CD4-positive, alpha-beta memory T cell (primary cell): ENCODE results near the gene BMP7. TPM values are rescaled to one million over a fixed set of nuclear protein-coding genes. Genes with fewer than 3 reads are reported as not detected.

Experiments
- CTCF ChIA-PET: fragments of 350-600 bp; sonication (Branson Sonifier 250); formaldehyde crosslinking; loops from one replicate; lab custom pipeline; 2021; ENCODE audit warnings: inconsistent platforms; ENCODE audit not compliant: partially characterized antibody; lab: Charles Lee
- POLR2A ChIA-PET: fragments of 350-600 bp; sonication (Branson Sonifier 250); formaldehyde crosslinking; loops from one replicate; lab custom pipeline; 2021; ENCODE audit not compliant: partially characterized antibody; lab: Charles Lee
- DNase-seq, 5 donors: peaks; one replicate each; pipeline versions ENCODE4 v3.0.0 to v3.0.0-alpha.2; 2020 to 2022; ENCODE audit warnings: mixed read lengths in 1 of 5
- H3K27ac ChIP-seq: one replicate; pipeline ENCODE4 v1.7.0; 2013; ENCODE audit warnings: low read depth, low read length
- H3K27me3 ChIP-seq: 2 replicates; pipeline ENCODE4 v1.7.0; 2013; ENCODE audit warnings: mild to moderate bottlenecking, low read length, moderate library complexity; ENCODE audit not compliant: insufficient read depth
- H3K36me3 ChIP-seq: 2 replicates; pipeline ENCODE4 v1.7.0; 2013; ENCODE audit warnings: mild to moderate bottlenecking, low read length, moderate library complexity; ENCODE audit not compliant: insufficient read depth
- H3K4me1 ChIP-seq: 2 replicates; pipeline ENCODE4 v1.7.0; 2013; ENCODE audit warnings: mild to moderate bottlenecking, low read length, moderate library complexity; ENCODE audit not compliant: insufficient read depth
- H3K4me3 ChIP-seq, 2 donors: one replicate each; pipeline ENCODE4 v1.7.0; 2013; ENCODE audit warnings: low read length in 2 of 2, mild to moderate bottlenecking in 1 of 2
- H3K9me3 ChIP-seq, 2 donors: one replicate each; pipeline ENCODE4 v1.7.0; 2013; ENCODE audit warnings: low read length in 2 of 2, control low read depth in 1 of 2; ENCODE audit not compliant: control insufficient read depth in 1 of 2
- H3K27ac Mint-ChIP-seq, 7 donors: one replicate each; pipeline ENCODE4 v1.8.0; 2020 to 2021; ENCODE audit warnings: mixed read lengths in 7 of 7, mild to moderate bottlenecking in 6 of 7, inconsistent platforms in 3 of 7, moderate library complexity in 3 of 7
- H3K27me3 Mint-ChIP-seq, 2 donors: one replicate each; pipeline ENCODE4 v1.8.0; 2020 to 2021; ENCODE audit warnings: mixed read lengths in 2 of 2
- H3K36me3 Mint-ChIP-seq, 2 donors: one replicate each; pipeline ENCODE4 v1.8.0; 2020 to 2021; ENCODE audit warnings: mixed read lengths in 2 of 2, inconsistent platforms in 1 of 2, mild to moderate bottlenecking in 1 of 2
- H3K4me1 Mint-ChIP-seq, 4 donors: one replicate each; pipeline ENCODE4 v1.8.0; 2020 to 2021; ENCODE audit warnings: mixed read lengths in 4 of 4, mild to moderate bottlenecking in 1 of 4
- H3K4me3 Mint-ChIP-seq, 8 donors: one replicate each; pipeline ENCODE4 v1.8.0; 2020 to 2021; ENCODE audit warnings: mixed read lengths in 8 of 8, mild to moderate bottlenecking in 7 of 8, moderate library complexity in 6 of 8, inconsistent platforms in 3 of 8
- H3K9me3 Mint-ChIP-seq, 8 donors: one replicate each; pipeline ENCODE4 v1.8.0; 2020 to 2021; ENCODE audit warnings: mixed read lengths in 8 of 8, mild to moderate bottlenecking in 5 of 8, inconsistent platforms in 3 of 8, moderate library complexity in 1 of 8
- intact Hi-C: fragments of 100-400 bp; cut with micrococcal nuclease; formaldehyde crosslinking; loops from one replicate; pipeline ENCODE4 v1.15.1; 2023
- polyA plus RNA-seq, 2 donors: library from polyadenylated mRNA; unstranded; fragments of 300-500 nt; fragmentation: Illumina TruSeq; gene quantifications; one replicate each; pipeline ENCODE4 v1.2.3, GENCODE V29; 2021
- total RNA-seq, 2 experiments: library from RNA; stranded (reverse); gene quantifications; one replicate each; pipeline ENCODE4 v1.2.3, GENCODE V29; 2021

The BMP7 gene
- total and polyA plus RNA-seq, 4 experiments from 2014 or later, result not detected

DNA sequence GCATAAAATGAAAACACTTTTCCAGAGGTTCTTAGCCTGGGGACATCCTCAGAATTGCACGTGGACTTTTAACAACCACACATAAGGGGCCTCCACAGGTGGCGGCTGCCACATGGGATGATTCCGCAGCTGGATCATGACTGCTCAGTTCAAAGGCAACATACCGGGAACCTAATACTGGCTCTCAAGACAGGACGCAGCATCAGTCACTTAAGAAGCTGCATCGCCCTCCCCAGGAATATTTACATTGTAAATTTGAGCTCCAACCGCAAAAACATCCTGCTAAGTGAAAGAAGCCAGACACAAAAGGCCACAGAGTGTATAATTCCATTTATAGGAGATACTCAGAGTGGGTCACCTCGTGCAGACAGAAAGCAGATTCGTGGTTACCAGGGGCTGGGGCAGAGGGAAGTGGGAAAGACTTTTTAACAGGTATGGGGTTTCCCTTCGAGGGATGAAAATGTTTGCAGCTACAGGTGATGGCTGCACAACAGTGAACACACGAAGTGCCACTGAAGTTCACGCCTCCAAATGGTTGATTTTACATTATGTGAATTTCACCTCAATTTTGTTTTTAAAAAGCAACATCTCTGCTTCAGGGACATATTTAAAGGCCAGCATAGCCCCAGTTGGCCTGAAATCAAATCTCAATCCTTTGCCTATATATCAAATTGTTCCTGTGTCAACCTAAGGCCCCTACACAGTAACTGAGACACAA is 141.5 kb downstream of the BMP7 start:
- Mint-ChIP-seq H3K4me1 (no peaks in the 10 kb centered on the region), H3K9me3 (peaks cover 0 to 1% (median 0%) of the 10 kb centered on the region in 8 donors), H3K27me3 (peaks cover 4 to 10% of the 10 kb centered on the region in 2 donors), H3K27ac (no peak overlapping the region), H3K4me3 (no peak overlapping the region), H3K36me3 (no peaks in the 10 kb centered on the region)
- intact Hi-C loops, result no loop called here
- Histone ChIP-seq H3K4me3 (no peak overlapping the region), H3K9me3 (no peaks in the 10 kb centered on the region), H3K4me1 (no peaks in the 10 kb centered on the region), H3K36me3 (no peaks in the 10 kb centered on the region), H3K27ac (no peak overlapping the region), H3K27me3 (no peaks in the 10 kb centered on the region)
- ChIA-PET POLR2A (no interaction called here), CTCF (no interaction called here)
- no peak for DNase-seq

DNA sequence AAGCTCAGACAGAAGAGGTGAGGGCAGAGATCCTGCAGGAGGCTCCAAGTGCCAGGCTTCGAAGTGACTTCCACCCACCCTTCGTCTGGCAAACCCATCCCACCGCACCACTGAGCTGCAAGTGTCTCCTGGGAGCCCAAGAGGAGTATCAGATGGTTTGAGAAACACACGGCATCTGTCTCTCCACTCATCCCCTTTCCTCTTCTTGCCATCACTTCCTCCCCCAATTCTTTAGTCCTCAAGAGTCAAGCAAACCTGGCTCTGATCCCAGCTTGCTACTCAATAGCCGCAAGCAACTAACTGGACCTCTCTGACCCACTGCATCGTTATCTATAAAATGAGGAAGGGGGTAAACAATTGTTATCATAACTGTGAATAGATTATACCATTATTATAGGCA is 142.1 kb downstream of the BMP7 start:
- Mint-ChIP-seq H3K4me3 (no peak overlapping the region), H3K4me1 (no peaks in the 10 kb centered on the region), H3K27me3 (peaks cover 6 to 10% of the 10 kb centered on the region in 2 donors), H3K27ac (no peak overlapping the region), H3K36me3 (no peaks in the 10 kb centered on the region), H3K9me3 (peaks cover 0 to 1% (median 0%) of the 10 kb centered on the region in 8 donors)
- no peak for DNase-seq
- H3K9me3 ChIP-seq, result no peaks in the 10 kb centered on the region
- no peaks in the 10 kb centered on the region for H3K36me3 ChIP-seq
- no peak overlapping the region for H3K4me3 ChIP-seq
- no peaks in the 10 kb centered on the region for H3K4me1 ChIP-seq
- no peaks in the 10 kb centered on the region for H3K27me3 ChIP-seq
- POLR2A ChIA-PET, result no interaction called here
- CTCF ChIA-PET, result no interaction called here
- intact Hi-C loops, result no loop called here
- no peak overlapping the region for H3K27ac ChIP-seq

DNA sequence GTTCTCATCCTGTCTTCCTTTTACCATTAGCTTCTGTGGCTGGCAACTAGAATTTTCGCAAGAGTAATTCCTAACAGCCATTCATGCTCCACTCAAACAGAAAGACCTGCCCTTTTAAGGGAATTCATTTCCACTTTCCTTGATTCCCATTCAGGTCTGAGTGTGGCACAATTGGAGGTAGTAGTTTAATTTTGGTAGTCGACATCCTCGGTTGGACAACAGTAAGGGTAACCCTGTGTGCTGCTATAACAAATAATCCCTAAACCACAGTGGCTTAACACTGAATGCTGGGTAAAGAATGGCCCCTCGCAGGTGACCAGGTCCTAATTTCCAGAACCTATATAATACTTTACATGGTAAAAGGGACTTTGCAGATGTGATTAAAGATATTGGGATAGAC is 142.9 kb downstream of the BMP7 start:
- Histone ChIP-seq H3K27ac (no peak overlapping the region), H3K36me3 (no peaks in the 10 kb centered on the region), H3K4me3 (no peak overlapping the region), H3K4me1 (no peaks in the 10 kb centered on the region), H3K27me3 (no peaks in the 10 kb centered on the region), H3K9me3 (no peaks in the 10 kb centered on the region)
- ChIA-PET CTCF (no interaction called here), POLR2A (no interaction called here)
- intact Hi-C loops, result no loop called here
- peaks cover 6 to 10% of the 10 kb centered on the region in 2 donors for H3K27me3 Mint-ChIP-seq
- H3K4me3 Mint-ChIP-seq, result no peak overlapping the region
- H3K9me3 Mint-ChIP-seq, result peaks cover 0 to 1% (median 0%) of the 10 kb centered on the region in 8 donors
- no peak overlapping the region for H3K27ac Mint-ChIP-seq
- DNase-seq, result no peak
- no peaks in the 10 kb centered on the region for H3K36me3 Mint-ChIP-seq
- H3K4me1 Mint-ChIP-seq, result no peaks in the 10 kb centered on the region

DNA sequence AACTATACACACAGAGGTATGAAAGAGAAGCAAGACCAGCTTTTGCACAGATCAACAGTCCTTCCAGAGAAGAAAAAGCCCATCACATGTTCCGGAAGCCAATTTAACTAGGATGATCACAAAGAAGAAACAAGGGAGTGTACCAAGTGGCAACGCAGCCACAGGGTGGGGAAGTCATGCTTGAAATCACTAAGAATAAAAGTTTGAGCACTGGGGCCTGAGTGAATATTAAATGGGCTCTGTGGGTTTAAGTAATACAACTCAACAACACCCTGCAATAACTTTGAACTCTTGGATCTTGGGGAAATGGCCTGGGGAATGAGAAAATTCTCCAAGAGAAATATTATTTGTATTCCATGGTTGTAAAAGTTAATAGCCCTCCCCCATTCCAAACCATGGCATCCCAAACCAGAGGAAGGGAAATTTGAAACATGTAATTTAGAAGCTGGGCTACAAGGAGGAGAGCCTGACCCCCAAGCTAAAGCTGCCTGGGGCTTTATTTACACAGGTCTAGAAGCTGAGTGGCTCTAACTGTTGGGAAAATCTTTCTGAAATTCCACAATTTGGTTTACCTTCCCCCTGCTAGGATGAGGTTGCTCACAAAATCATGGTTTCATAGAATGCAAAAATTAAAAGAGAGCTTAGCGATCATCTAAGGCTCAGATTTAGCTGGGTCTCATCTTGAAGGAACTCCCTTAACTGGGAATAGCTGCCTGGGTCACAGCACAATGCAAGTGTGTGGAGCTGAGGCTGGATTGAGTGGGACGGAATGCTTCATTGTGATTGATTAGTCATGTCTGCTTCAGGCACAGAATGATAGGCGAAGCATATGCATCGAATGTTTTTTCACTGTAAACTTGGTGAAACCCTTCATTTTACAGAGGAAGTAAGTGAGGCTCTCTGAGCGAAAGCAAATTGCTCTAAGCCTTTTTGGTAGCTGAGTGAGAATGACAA is 143.6 kb downstream of the BMP7 start:
- Histone ChIP-seq H3K27ac (no peak overlapping the region), H3K9me3 (no peaks in the 10 kb centered on the region), H3K4me1 (no peaks in the 10 kb centered on the region), H3K36me3 (no peaks in the 10 kb centered on the region), H3K27me3 (no peaks in the 10 kb centered on the region), H3K4me3 (no peak overlapping the region)
- H3K4me1 Mint-ChIP-seq, result no peaks in the 10 kb centered on the region
- H3K4me3 Mint-ChIP-seq, result no peak overlapping the region
- ChIA-PET POLR2A (no interaction called here), CTCF (no interaction called here)
- peaks cover 6 to 10% of the 10 kb centered on the region in 2 donors for H3K27me3 Mint-ChIP-seq
- H3K36me3 Mint-ChIP-seq, result no peaks in the 10 kb centered on the region
- no peak overlapping the region for H3K27ac Mint-ChIP-seq
- peaks cover 0 to 1% (median 0%) of the 10 kb centered on the region in 8 donors for H3K9me3 Mint-ChIP-seq
- intact Hi-C loops, result no loop called here
- DNase-seq, result no peak

DNA sequence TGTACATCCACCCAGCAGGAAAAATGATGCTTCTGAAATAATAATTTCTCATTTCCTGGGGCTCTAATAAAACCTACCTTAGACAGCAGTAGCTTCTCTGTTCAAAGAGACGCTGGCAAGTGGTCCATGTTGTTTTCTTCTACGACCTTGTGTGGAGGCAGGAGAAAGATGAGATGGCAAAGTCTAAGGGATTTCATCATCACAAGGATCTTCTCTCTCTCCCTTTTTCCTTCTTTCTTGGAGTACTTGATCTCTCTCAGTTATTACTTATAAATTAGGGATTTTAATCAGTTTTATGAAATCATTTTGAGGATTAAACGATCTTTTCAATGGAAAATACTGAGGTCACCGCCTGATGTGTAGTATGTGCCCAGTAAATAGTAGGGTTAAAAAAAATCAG is 147.5 kb downstream of the BMP7 start:
- intact Hi-C loops, result no loop called here
- H3K4me3 ChIP-seq, result no peak overlapping the region
- no peak overlapping the region for H3K27ac Mint-ChIP-seq
- no peaks in the 10 kb centered on the region for H3K27me3 ChIP-seq
- H3K4me1 Mint-ChIP-seq, result no peaks in the 10 kb centered on the region
- no peak for DNase-seq
- POLR2A ChIA-PET, result no interaction called here
- peaks cover 5 to 6% of the 10 kb centered on the region in 2 donors for H3K27me3 Mint-ChIP-seq
- H3K4me3 Mint-ChIP-seq, result no peak overlapping the region
- no peaks in the 10 kb centered on the region for H3K36me3 ChIP-seq
- H3K9me3 ChIP-seq, result no peaks in the 10 kb centered on the region
- H3K27ac ChIP-seq, result no peak overlapping the region
- no peaks in the 10 kb centered on the region for H3K4me1 ChIP-seq
- H3K36me3 Mint-ChIP-seq, result no peaks in the 10 kb centered on the region
- CTCF ChIA-PET, result no interaction called here
- peaks cover 0 to 3% (median 0%) of the 10 kb centered on the region in 8 donors for H3K9me3 Mint-ChIP-seq

Other genes with a start within 250 kb of the BMP7 start
- not detected for gene SPO11, start 63.2 kb upstream of the BMP7 start, total RNA-seq
- gene SPO11, start 63.2 kb upstream of the BMP7 start, polyA plus RNA-seq, result not detected
- gene RAE1, start 84.6 kb upstream of the BMP7 start, total RNA-seq, result 10 to 100 TPM; 30.9 to 33.8 TPM
- 10 to 100 TPM; 31.7 to 43.9 TPM for gene RAE1, start 84.6 kb upstream of the BMP7 start, polyA plus RNA-seq
- 10 to 100 TPM; 76.0 to 79.6 TPM for gene RBM38, start 124.8 kb upstream of the BMP7 start, total RNA-seq
- gene RBM38, start 124.8 kb upstream of the BMP7 start, polyA plus RNA-seq, result 10 to 100 TPM; 33.1 to 97.8 TPM